ENCODE results near the gene GBE1. TPM values are rescaled to one million over a fixed set of nuclear protein-coding genes. Genes with fewer than 3 reads are reported as not detected.
A peak's percentile ranks its signal among the peaks of the same experiment; 100 is the strongest.

GBE1 gene
- total and polyA plus RNA-seq, 12 donors, result 16.0 to 104 (median 82.4) TPM

- H3K27ac ChIP-seq, result no peak overlapping the region
- H3K27me3 ChIP-seq, result no peaks in the 10 kb centered on the region
- WGBS, 4 donors, result 90 to 100% (median 98%) methylated on average over 10 of the region's 10 CpGs
- intact Hi-C loops (cut with DNase I), result no loop called here
- no peak for DNase-seq
- no peaks in the 10 kb centered on the region for H3K36me3 ChIP-seq (replicated peaks in 1 of 2)
- TF ChIP-seq POLR2A (IDR thresholded peaks at IDR 0.05), result no peak
- no peak for TF ChIP-seq CTCF (IDR thresholded peaks at IDR 0.05)
- H3K4me1 ChIP-seq (replicated peaks in 1 of 2), result peaks cover 2 to 6% of the 10 kb centered on the region in 2 donors
- no peaks in the 10 kb centered on the region for H3K9me3 ChIP-seq (replicated peaks in 1 of 3)
- H3K4me3 ChIP-seq, result no peak overlapping the region
These were observed 98.3 kb downstream of the GBE1 start for GRCh38 chr3:81663114-81663513.

GRCh38 chr3:81660036-81660435, 101.4 kb downstream of the GBE1 start:
- Histone ChIP-seq H3K36me3 (replicated peaks in 1 of 2) (no peaks in the 10 kb centered on the region), H3K27ac (no peak overlapping the region), H3K4me1 (replicated peaks in 1 of 2) (peaks cover 6 to 8% of the 10 kb centered on the region in 2 donors), H3K27me3 (no peaks in the 10 kb centered on the region), H3K9me3 (replicated peaks in 1 of 3) (no peaks in the 10 kb centered on the region), H3K4me3 (no peak overlapping the region)
- no peak for DNase-seq
- intact Hi-C loops (cut with DNase I), result no loop called here
- WGBS, 4 donors, result 98 to 99% (median 98%) methylated on average over 1 of the region's 1 CpG
- no peak for TF ChIP-seq CTCF (IDR thresholded peaks at IDR 0.05)
- no peak for TF ChIP-seq POLR2A (IDR thresholded peaks at IDR 0.05)

GRCh38 chr3:81658322-81658997, 103.0 kb downstream of the GBE1 start:
- Histone ChIP-seq H3K9me3 (replicated peaks in 1 of 3) (no peaks in the 10 kb centered on the region), H3K36me3 (replicated peaks in 1 of 2) (no peaks in the 10 kb centered on the region), H3K27ac (no peak overlapping the region), H3K4me1 (replicated peaks in 1 of 2) (peaks cover 6 to 8% of the 10 kb centered on the region in 2 donors), H3K4me3 (peak overlapping the region in 1 of 4 donors; percentile 10), H3K27me3 (no peaks in the 10 kb centered on the region)
- WGBS, 4 donors, result 44 to 61% (median 51%) methylated on average over 3 of the region's 3 CpGs
- intact Hi-C loops (cut with DNase I), result no loop called here
- TF ChIP-seq POLR2A (IDR thresholded peaks at IDR 0.05), result no peak
- TF ChIP-seq CTCF (IDR thresholded peaks at IDR 0.05), result no peak
- DNase-seq, result no peak

GRCh38 chr3:81651139-81651538, 110.3 kb downstream of the GBE1 start:
- Histone ChIP-seq H3K4me3 (no peak overlapping the region), H3K9me3 (replicated peaks in 1 of 3) (no peaks in the 10 kb centered on the region), H3K4me1 (replicated peaks in 1 of 2) (peaks cover 0 to 7% of the 10 kb centered on the region in 2 donors), H3K27ac (no peak overlapping the region), H3K36me3 (replicated peaks in 1 of 2) (no peaks in the 10 kb centered on the region), H3K27me3 (no peaks in the 10 kb centered on the region)
- peak in 1 of 7 donors; percentile 16 for DNase-seq
- TF ChIP-seq CTCF (IDR thresholded peaks at IDR 0.05), result no peak
- TF ChIP-seq POLR2A (IDR thresholded peaks at IDR 0.05), result no peak
- intact Hi-C loops (cut with DNase I), result no loop called here
- 42 to 64% (median 54%) methylated on average over 4 of the region's 4 CpGs for WGBS, 4 donors

Measured in adrenal gland (tissue), 12 donors.